Colonic mucosa (tissue), 4 donors: ENCODE data around the gene GARIN3. TPM values are rescaled to one million over a fixed set of nuclear protein-coding genes. Genes with fewer than 3 reads are reported as not detected.

ENCODE experiments used
- DNase-seq: peaks from one replicate; pipeline ENCODE4 v3.0.0-alpha.2; 2020
- H3K27ac ChIP-seq: fragments of 200-600 bp; one replicate; pipeline ENCODE4 v1.8.0; 2021
- H3K27me3 ChIP-seq: fragments of 200-600 bp; one replicate; pipeline ENCODE4 v1.8.0; 2021
- H3K36me3 ChIP-seq: fragments of 200-600 bp; one replicate; pipeline ENCODE4 v1.8.0; 2021
- H3K4me1 ChIP-seq: fragments of 200-600 bp; one replicate; pipeline ENCODE4 v1.8.0; 2021; ENCODE audit warnings: mild to moderate bottlenecking
- H3K4me3 ChIP-seq: fragments of 200-600 bp; one replicate; pipeline ENCODE4 v1.8.0; 2021
- H3K9ac ChIP-seq, 2 donors: one replicate each; pipeline ENCODE4 v1.7.0; 2013; ENCODE audit warnings: control low read depth in 2 of 2, low read depth in 2 of 2, low read length in 2 of 2
- H3K9me3 ChIP-seq: fragments of 200-600 bp; one replicate; pipeline ENCODE4 v1.8.0; 2021
- intact Hi-C: fragments of 100-400 bp; cut with DNase I; formaldehyde crosslinking; loops from one replicate; pipeline ENCODE4 v1.14.1; 2022
- total RNA-seq, 2 donors: library from RNA; stranded (reverse); fragmentation: NEBNext Ultra II Directional in 1 of 2; extraction: Animal tissue kit (Norgen Biotek cat#: 25700) in 1 of 2; gene quantifications; one replicate each; pipeline ENCODE4 v1.2.1, GENCODE V29; 2021
- TF ChIP-seq, protein P1 (sequence below): fragments of 200-600 bp; IDR thresholded peaks from one replicate; pipeline ENCODE4 v1.8.0; 2022; ENCODE audit warnings: antibody characterized with exemption, mild to moderate bottlenecking
- donor health status: healthy.
- donor health status: DM: no; HTN: no; CAD: no.
- donor health status: DM: no; HTN: no; CAD: no.

Gene GARIN3
- total RNA-seq, 2 donors from 2014 or later: not detected

DNA sequence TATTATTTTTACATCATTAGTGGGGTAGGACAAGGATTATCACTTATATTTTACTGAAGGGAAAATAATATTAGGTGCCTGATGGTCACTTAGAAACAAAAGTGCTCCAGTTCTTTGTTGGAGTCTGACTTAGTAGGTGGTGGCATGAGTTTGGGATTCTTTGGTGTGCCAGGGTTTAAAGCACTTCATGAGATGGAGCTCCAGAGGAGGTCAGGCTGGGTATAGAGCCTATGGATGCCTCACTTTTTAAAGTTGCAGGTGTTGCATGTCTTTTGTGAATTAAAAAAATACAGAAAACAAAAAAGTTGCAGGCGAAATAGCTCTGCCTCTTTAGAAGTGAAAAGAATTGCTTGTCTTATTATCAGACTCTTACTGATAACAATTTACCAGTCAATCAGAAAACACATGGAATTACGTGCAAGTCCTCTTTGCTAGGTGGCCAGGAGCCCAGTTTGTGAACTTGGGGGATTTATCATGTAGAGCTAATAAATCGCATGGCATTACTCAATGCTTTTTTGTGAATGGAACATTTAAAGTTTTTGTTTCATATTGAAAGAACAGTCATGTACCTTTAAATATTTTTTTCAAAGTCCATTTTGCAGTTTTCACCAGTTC lies 16.2 kb upstream of the GARIN3 start:
- DNase-seq: no peak
- Histone ChIP-seq H3K36me3 (no peaks in the 10 kb centered on the region), H3K4me3 (no peak overlapping the region), H3K27me3 (no peaks in the 10 kb centered on the region), H3K9ac (no peak overlapping the region), H3K9me3 (no peaks in the 10 kb centered on the region), H3K4me1 (no peaks in the 10 kb centered on the region), H3K27ac (no peak overlapping the region)
- TF ChIP-seq, protein P1, sequence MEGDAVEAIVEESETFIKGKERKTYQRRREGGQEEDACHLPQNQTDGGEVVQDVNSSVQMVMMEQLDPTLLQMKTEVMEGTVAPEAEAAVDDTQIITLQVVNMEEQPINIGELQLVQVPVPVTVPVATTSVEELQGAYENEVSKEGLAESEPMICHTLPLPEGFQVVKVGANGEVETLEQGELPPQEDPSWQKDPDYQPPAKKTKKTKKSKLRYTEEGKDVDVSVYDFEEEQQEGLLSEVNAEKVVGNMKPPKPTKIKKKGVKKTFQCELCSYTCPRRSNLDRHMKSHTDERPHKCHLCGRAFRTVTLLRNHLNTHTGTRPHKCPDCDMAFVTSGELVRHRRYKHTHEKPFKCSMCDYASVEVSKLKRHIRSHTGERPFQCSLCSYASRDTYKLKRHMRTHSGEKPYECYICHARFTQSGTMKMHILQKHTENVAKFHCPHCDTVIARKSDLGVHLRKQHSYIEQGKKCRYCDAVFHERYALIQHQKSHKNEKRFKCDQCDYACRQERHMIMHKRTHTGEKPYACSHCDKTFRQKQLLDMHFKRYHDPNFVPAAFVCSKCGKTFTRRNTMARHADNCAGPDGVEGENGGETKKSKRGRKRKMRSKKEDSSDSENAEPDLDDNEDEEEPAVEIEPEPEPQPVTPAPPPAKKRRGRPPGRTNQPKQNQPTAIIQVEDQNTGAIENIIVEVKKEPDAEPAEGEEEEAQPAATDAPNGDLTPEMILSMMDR: no peak
- intact Hi-C loops: no loop called here

DNA sequence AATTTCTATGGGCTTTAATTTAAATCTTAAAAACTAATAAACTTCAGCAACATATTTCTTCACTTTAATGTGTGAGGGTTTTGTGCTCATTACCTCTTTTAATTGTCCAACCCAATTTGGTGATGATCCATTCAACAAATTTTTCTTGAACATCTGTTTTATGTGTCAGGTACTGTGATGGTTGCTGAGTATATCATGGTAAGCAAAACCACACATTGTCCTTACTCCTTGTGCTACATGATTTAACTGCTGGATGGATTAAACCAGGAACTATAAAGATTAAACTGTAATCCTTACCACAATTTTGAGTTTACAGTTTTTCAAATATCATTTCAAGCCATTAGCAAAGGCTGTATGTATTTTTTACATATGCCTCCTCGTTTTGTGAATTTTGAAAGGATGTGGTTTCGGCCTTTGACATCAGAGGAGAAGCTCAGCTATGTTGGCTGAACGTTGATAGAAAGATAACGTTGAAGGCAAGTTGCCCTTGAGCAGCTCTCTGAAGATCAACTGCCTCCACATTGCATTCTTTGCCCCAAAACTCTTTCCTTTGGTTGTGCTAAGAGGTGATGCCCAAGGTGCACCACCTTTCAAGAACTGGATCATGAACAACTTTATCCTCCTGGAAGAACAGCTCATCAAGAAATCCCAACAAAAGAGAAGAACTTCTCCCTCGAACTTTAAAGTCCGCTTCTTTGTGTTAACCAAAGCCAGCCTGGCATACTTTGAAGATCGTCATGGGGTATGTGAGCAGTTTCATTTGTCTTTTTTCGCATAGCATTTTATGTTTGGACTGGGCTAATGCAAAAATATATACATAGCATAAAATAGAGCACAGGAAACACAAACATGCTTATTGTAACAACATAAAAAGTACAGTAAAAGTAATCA lies 14.6 kb upstream of the GARIN3 start, which contains the start of gene ITK:
Gene ITK (plus strand): TSS at position 467 of the 891 bp plus-strand sequence. CDS start 138 bp downstream, at position 605.
- DNase-seq: no peak
- Histone ChIP-seq H3K27ac (no peak within 1 kb of the TSS), H3K36me3 (no peaks in the 10 kb centered on the region), H3K4me3 (no peak within 1 kb of the TSS), H3K9me3 (no peaks in the 10 kb centered on the region), H3K4me1 (no peaks in the 10 kb centered on the region), H3K9ac (no peak within 1 kb of the TSS), H3K27me3 (no peaks in the 10 kb centered on the region)
- intact Hi-C loops: no loop called here
- TF ChIP-seq, protein P1: no peak

DNA sequence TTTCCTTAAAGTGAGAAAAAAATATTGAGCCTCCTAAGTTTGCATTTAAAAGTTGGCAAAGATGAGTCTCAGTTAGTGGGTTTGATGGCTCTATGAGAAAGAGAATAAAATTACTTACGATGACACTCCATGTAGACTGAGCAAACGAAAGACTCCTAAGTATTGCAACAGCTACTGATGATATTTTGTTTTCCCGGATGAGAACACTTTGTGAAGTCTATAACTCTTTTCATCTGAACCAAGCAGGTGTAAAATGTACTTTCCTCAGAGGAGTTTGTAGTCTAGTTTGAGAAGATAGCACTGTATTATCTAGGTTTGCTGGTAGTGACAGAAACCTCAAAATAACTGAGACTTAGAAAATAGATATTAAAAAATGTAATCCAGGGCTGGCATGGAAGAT lies 12.9 kb upstream of the GARIN3 start:
- Histone ChIP-seq H3K27ac (no peak overlapping the region), H3K27me3 (no peaks in the 10 kb centered on the region), H3K4me1 (no peaks in the 10 kb centered on the region), H3K4me3 (no peak overlapping the region), H3K9ac (no peak overlapping the region), H3K9me3 (no peaks in the 10 kb centered on the region), H3K36me3 (no peaks in the 10 kb centered on the region)
- TF ChIP-seq, protein P1: no peak
- intact Hi-C loops: no loop called here
- no peak for DNase-seq

DNA sequence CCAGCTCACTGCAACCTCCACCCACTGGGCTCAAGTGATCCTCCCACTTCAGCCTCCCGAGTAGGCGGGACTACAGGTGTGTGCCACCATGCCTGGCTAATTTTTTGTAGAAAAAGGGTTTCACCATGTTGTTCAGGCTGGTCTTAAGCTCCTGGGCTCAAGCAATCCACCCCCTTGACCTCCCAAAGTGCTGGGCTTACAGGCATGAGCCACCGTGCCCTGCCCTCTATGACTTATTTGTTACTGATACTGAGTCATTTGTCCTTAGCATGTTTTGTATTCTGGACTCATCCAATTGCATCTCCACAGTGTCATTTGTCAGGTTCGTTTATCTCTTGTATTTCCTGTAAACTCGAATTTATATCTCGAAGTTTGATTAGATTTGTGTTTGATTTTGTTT lies 11.9 kb upstream of the GARIN3 start:
- H3K36me3 ChIP-seq: no peaks in the 10 kb centered on the region
- H3K4me3 ChIP-seq: no peak overlapping the region
- intact Hi-C loops: no loop called here
- H3K9me3 ChIP-seq: no peaks in the 10 kb centered on the region
- no peak overlapping the region for H3K27ac ChIP-seq
- H3K27me3 ChIP-seq: no peaks in the 10 kb centered on the region
- TF ChIP-seq, protein P1: no peak
- no peak overlapping the region for H3K9ac ChIP-seq
- no peaks in the 10 kb centered on the region for H3K4me1 ChIP-seq
- no peak for DNase-seq

DNA sequence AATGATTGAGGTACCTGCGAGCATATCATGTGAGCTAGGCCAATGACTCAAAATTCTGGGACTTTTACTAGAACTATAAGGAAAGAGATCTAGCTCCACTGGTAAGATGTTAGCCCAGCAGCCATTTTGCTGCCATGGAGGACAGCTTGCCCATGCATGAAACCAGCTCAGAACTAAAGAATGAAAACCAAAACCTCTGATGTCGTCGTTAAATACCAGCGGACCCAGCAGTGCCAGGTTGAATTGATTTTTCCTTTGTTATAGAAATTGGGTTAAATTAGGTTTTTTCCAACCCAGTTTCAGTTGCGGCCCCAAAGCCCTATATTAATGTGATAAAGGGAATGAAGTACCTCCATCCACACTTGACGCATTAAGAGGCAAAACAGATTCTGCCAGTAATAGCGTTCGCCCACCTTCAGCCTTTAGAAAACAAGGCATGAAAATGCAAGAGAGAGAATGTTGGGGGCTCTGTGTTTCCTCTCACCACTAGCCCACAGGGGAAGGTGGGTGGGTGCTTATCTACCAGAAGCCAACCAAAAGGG lies 9.1 kb upstream of the GARIN3 start:
- Histone ChIP-seq H3K27me3 (no peaks in the 10 kb centered on the region), H3K36me3 (no peaks in the 10 kb centered on the region), H3K4me1 (no peaks in the 10 kb centered on the region), H3K9ac (no peak overlapping the region), H3K9me3 (no peaks in the 10 kb centered on the region), H3K4me3 (no peak overlapping the region), H3K27ac (no peak overlapping the region)
- no peak for DNase-seq
- intact Hi-C loops: no loop called here
- TF ChIP-seq, protein P1: no peak
